Fibroblast of pulmonary artery (primary cell): ENCODE measurements around the gene TNS1.

Experiments
- DNase-seq: peaks from one replicate; pipeline ENCODE4 v3.0.0-alpha.2; 2010; ENCODE audit warnings: low read depth
- H3K4me3 ChIP-seq: replicated peaks from 2 replicates; pipeline ENCODE4 v1.5.1; 2011; ENCODE audit warnings: low read depth, mild to moderate bottlenecking, control low read depth, low read length, moderate library complexity
- CTCF ChIP-seq: IDR thresholded peaks from 2 replicates; pipeline ENCODE4 v1.5.1; 2011; ENCODE audit warnings: mild to moderate bottlenecking, control low read depth, low read length, inconsistent platforms; ENCODE audit errors: missing control alignments

Gene TNS1

GRCh38 chr2:217856871-217857270 is 145.9 kb downstream of the TNS1 start:
- DNase-seq: no peak
- no peak for TF ChIP-seq CTCF
- H3K4me3 ChIP-seq: no peak overlapping the region

DNA sequence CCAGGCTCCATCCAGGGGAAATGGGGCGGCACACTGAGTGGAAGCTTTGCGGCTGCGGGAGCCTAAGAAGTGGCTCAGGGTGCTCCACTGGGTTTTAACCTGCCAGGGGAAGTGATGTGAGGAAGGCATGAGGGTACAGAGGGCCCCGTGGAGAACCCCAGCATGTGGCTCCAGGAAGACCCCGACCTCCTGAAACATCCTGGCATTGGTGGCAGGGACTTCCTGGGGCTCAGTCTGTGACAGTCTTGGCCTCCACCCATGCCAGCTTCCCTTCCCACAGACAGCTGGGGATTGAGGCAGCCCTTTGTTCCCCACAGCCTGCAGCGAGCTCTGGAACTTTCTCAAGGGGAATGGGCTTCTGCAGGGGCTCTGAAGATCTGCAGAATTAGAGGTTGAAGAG is 146.6 kb downstream of the TNS1 start:
- no peak for DNase-seq
- no peak overlapping the region for H3K4me3 ChIP-seq
- TF ChIP-seq CTCF: no peak

DNA sequence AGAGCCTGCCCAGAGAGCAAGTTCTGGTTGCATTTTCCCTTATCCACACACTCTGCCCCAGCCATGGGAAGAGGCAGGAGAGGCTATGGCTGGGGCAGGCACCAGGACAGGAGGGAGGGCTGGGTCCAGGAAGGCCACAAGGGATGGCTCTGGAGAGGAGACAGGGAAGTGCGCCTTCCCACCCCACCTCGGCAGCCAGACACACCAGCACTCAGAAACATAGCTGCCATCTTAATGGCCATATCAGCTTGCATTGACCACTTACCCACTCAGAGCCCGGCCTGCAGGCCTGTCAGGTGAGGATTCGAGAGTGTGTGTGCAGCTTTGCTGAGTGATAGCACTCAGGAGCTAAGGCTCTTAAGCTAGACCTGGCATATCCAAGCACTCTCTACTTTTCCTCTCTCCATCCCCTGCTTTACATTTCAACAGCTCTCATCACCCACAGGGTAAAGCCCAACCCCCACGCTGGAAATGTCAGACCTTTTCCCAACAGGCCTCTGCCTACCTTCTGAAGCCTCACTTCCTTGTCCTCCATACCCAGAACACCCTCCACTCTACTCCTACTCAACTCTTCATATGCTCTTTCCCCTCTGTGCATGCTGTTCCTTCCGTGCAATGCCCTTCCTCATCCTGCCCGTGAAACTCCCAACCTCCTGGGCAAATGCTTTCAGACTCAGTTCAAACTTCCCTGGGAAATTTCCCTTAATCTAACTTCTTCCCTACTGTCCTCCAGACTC is 147.9 kb downstream of the TNS1 start:
- no peak for DNase-seq
- TF ChIP-seq CTCF: no peak
- H3K4me3 ChIP-seq: no peak overlapping the region

- no peak for TF ChIP-seq CTCF
- DNase-seq: no peak
- no peak overlapping the region for H3K4me3 ChIP-seq
Measured at GRCh38 chr2:217853961-217854360, 148.8 kb downstream of the TNS1 start.

GRCh38 chr2:217853301-217853881 is 149.4 kb downstream of the TNS1 start:
- peak; percentile 66 for DNase-seq
- H3K4me3 ChIP-seq: no peak overlapping the region
- no peak for TF ChIP-seq CTCF

DNA sequence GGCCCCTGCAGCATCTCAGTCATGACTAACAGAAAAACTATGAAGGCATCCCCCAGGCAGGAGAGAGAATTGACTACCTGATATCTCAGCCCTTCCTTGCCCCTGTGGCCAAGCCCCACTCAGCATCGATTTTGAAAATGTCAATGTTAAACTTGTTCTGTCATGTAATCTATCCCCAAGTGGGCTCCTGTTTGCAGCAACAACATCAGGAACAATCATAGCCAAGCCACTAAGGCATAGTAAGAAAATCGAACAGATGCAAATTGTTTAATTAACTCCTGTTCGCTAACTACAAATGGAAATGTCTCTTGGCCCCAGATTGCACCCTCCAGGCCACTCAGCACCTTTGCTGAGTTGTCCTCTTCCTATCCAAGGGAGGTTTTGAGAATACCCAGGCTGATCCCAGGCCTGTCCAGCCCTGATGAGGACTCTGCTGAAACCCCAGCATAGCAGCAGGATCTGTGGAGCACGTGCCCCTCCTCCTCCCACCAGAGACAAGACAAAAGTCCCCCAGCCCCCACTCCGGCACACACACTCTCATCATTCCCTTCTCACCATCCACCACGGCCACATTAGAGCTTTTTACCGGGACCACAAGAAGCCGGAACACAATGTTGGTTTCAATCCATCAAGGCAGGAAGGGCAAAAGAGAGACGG is 150.1 kb downstream of the TNS1 start:
- no peak for DNase-seq
- no peak for TF ChIP-seq CTCF
- H3K4me3 ChIP-seq: no peak overlapping the region
